Karpas-422 (cell line): ENCODE data around the gene KCNIP1. TPM values are rescaled to one million over a fixed set of nuclear protein-coding genes. Genes with fewer than 3 reads are reported as not detected.

ENCODE experiments used
- DNase-seq: peaks from one replicate; pipeline ENCODE4 v3.0.0-alpha.2; 2015
- H2AFZ ChIP-seq: fragments of 200-600 bp; sonication (generic); 2 replicates; pipeline ENCODE4 v1.6.1; 2014; ENCODE audit warnings: antibody characterized with exemption, low read length, mixed read lengths
- H3K27ac ChIP-seq: fragments of 200-600 bp; sonication (generic); 2 replicates; pipeline ENCODE4 v1.5.1; 2014; ENCODE audit warnings: mild to moderate bottlenecking, low read length, moderate library complexity
- H3K27me3 ChIP-seq: fragments of 200-600 bp; sonication (generic); 2 replicates; pipeline ENCODE4 v1.6.1; 2014; ENCODE audit warnings: low read length, mixed read lengths
- H3K36me3 ChIP-seq: fragments of 200-600 bp; sonication (generic); 2 replicates; pipeline ENCODE4 v1.6.1; 2014; ENCODE audit warnings: low read length, mixed read lengths; ENCODE audit not compliant: insufficient read depth
- H3K4me1 ChIP-seq: fragments of 200-600 bp; sonication (generic); 2 replicates; pipeline ENCODE4 v1.6.1; 2014; ENCODE audit warnings: mild to moderate bottlenecking, low read length, mixed read lengths
- H3K4me2 ChIP-seq: fragments of 200-600 bp; sonication (generic); 2 replicates; pipeline ENCODE4 v1.6.1; 2014; ENCODE audit warnings: low read length, low read depth, mild to moderate bottlenecking; ENCODE audit not compliant: poor library complexity, severe bottlenecking
- H3K4me3 ChIP-seq: fragments of 200-600 bp; sonication (generic); 2 replicates; pipeline ENCODE4 v1.5.1; 2014; ENCODE audit warnings: mild to moderate bottlenecking, antibody characterized with exemption, low read length, mixed read lengths
- H3K79me2 ChIP-seq: fragments of 200-600 bp; sonication (generic); 2 replicates; pipeline ENCODE4 v1.6.1; 2014; ENCODE audit warnings: mild to moderate bottlenecking, low read length, mixed read lengths
- H3K9ac ChIP-seq: fragments of 200-600 bp; sonication (generic); 2 replicates; pipeline ENCODE4 v1.6.0; 2014; ENCODE audit warnings: low read length
- H3K9me2 ChIP-seq: fragments of 200-600 bp; sonication (generic), shearing (Covaris generic); replicated peaks from 2 replicates; pipeline ENCODE4 v1.6.0; 2014; ENCODE audit warnings: mild to moderate bottlenecking, low read length, moderate library complexity; ENCODE audit not compliant: insufficient read depth
- H3K9me3 ChIP-seq: fragments of 300-700, 200-600 bp; sonication (generic); 2 replicates; pipeline ENCODE4 v1.6.1; 2014; ENCODE audit warnings: low read length, mixed read lengths
- H4K20me1 ChIP-seq: fragments of 200-600 bp; sonication (generic); 2 replicates; pipeline ENCODE4 v1.6.1; 2014; ENCODE audit warnings: mild to moderate bottlenecking, antibody characterized with exemption, low read length, low read depth; ENCODE audit not compliant: insufficient read depth
- total RNA-seq: library from RNA; depleted of rRNA; stranded (reverse); fragments of >200 nt; shearing (Covaris generic); gene quantifications from 2 replicates; pipeline ENCODE4 v1.2.3, GENCODE V29; 2014; ENCODE audit warnings: low replicate concordance

The KCNIP1 gene
- total RNA-seq, 1 experiment from 2014 or later, result not detected

DNA sequence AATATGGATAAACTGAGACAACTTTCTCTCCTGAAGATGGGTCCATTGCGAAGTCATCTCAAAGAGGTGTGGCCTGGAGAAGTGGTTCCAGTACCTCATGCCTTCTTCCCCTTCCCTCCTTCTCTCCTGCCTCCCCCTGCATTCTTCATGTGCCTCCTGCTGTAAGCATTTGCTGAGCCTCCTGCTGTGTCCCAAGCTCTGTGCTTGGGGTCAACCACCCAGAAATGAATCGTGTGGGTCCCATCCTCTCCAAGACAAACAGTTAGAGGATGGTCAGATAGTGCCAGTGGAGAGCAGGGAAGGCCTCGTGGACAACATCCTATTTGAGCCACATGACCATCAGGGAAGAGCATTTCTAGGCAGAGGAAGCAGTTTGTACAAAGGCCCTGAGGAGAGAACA is 53.5 kb downstream of the KCNIP1 start:
- H3K9me3 ChIP-seq, result no peaks in the 10 kb centered on the region
- no peak overlapping the region for H3K9ac ChIP-seq
- no peaks in the 10 kb centered on the region for H3K9me2 ChIP-seq
- no peak overlapping the region for H3K4me2 ChIP-seq
- H3K4me1 ChIP-seq, result peaks cover 3% of the 10 kb centered on the region; the same call in 1 of the 2 replicates
- H3K4me3 ChIP-seq, result no peak overlapping the region
- H3K36me3 ChIP-seq, result no peaks in the 10 kb centered on the region
- no peak overlapping the region for H3K27ac ChIP-seq
- no peaks in the 10 kb centered on the region for H3K79me2 ChIP-seq
- no peaks in the 10 kb centered on the region for H3K27me3 ChIP-seq
- no peak for DNase-seq
- no peak overlapping the region for H2AFZ ChIP-seq
- no peaks in the 10 kb centered on the region for H4K20me1 ChIP-seq

DNA sequence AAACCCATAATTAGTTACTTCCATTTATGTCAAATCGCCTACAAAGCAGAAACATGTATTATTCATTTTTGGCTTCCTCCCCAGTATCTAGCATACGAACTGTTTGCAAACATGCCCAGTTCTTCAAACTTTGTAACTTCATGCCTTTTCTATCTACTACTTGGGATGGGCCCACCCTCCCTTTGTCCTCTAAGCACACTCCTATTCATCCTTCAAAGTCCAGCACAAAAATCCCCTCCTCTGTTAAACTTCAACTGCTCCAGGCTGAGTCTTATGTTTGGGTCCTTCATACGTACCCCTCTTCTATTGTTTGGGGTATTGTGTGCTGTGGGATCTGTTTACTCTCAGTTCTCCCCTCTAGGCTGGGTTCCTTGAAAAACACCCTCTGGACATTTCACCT is 55.5 kb downstream of the KCNIP1 start:
- Histone ChIP-seq H2AFZ (no peak overlapping the region), H3K4me3 (no peak overlapping the region), H3K36me3 (no peaks in the 10 kb centered on the region), H3K9ac (no peak overlapping the region), H3K79me2 (no peaks in the 10 kb centered on the region), H3K27ac (no peak overlapping the region), H3K27me3 (no peaks in the 10 kb centered on the region), H3K9me2 (no peaks in the 10 kb centered on the region), H3K9me3 (no peaks in the 10 kb centered on the region), H3K4me1 (peaks cover 6% of the 10 kb centered on the region; the same call in 1 of the 2 replicates), H3K4me2 (no peak overlapping the region), H4K20me1 (no peaks in the 10 kb centered on the region)
- DNase-seq, result no peak

DNA sequence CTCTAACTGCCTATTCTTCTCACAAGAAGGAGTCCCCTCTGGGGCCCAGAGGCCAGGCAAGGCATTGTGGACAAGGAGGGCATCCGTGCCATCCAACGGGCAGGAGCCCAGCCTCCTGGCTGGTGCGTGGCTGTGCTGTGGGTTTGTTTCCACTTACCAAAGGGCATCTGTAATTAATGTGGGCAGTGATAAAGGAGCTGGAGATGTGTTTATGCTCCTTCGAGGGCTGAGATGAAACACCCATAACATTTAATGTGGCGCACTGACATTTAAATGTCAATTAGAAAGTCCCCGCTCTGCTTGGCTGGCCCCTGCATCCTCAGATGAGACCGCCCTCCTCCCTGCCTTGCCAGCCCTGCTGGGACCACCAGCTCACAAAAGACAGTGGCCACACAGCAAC is 57.1 kb downstream of the KCNIP1 start:
- H3K36me3 ChIP-seq, result no peaks in the 10 kb centered on the region
- no peaks in the 10 kb centered on the region for H3K9me2 ChIP-seq
- peaks cover 13% of the 10 kb centered on the region for H3K4me1 ChIP-seq
- H3K9ac ChIP-seq, result no peak overlapping the region
- H3K27me3 ChIP-seq, result no peaks in the 10 kb centered on the region
- no peak overlapping the region for H3K27ac ChIP-seq
- no peaks in the 10 kb centered on the region for H4K20me1 ChIP-seq
- no peak overlapping the region for H3K4me3 ChIP-seq
- H3K9me3 ChIP-seq, result no peaks in the 10 kb centered on the region
- no peak overlapping the region for H3K4me2 ChIP-seq
- no peaks in the 10 kb centered on the region for H3K79me2 ChIP-seq
- no peak overlapping the region for H2AFZ ChIP-seq
- DNase-seq, result no peak

DNA sequence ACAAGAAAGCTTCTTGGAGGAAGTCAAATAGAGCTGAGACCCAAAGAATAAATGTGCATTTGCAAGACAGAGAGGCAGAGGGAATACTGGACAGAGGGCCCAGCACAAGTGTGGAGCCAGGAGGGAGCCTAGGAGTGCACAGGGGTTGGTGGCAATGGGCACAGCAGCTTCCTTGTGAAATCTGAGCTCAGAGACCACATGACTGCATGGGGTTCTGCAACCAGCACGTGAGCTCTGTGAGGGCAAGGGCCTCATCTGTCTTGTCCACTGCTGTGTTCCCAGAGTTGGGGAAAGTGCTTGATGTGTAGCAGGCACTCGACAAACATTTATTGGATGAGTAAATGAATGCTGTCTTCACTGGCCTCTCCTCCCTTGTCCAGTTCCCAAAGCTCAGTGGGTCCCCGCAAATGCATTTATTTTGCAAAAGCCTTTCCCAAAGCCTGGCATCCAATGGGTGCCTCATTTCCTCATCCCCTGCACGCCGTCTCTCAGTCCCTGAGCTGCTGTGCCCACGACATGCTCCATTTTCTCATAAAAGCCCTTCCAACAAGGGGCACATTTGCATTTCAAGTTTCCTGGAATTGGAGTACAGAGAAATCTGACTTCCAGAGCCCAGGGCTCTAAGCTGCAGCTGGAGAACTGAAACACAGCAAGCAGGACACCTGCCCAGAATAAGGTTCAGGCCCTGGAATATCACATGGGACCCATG is 58.5 kb downstream of the KCNIP1 start:
- H3K9me2 ChIP-seq, result no peaks in the 10 kb centered on the region
- H3K27ac ChIP-seq, result no peak overlapping the region
- no peaks in the 10 kb centered on the region for H4K20me1 ChIP-seq
- H3K27me3 ChIP-seq, result no peaks in the 10 kb centered on the region
- H3K4me2 ChIP-seq, result no peak overlapping the region
- H3K9me3 ChIP-seq, result no peaks in the 10 kb centered on the region
- DNase-seq, result no peak
- no peaks in the 10 kb centered on the region for H3K36me3 ChIP-seq
- peaks cover 13% of the 10 kb centered on the region for H3K4me1 ChIP-seq
- H2AFZ ChIP-seq, result no peak overlapping the region
- H3K4me3 ChIP-seq, result no peak overlapping the region
- H3K9ac ChIP-seq, result no peak overlapping the region
- no peaks in the 10 kb centered on the region for H3K79me2 ChIP-seq

DNA sequence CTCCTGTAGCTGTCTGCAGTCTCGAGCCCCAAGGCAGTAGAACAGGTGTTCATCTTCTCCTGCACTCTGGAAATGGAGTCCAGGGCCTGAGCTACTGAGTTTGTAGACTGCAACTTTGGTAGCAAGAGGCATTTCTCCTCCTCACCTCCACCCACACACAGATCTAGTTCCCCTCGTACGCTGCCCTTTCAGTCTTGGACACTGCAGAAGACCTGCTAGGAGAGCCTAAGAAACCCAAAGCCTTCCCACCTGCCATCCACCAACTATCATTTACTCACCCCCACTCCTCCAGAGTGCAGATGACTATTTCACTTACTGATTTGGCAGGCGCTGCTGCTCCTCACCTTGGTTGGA is 59.0 kb downstream of the KCNIP1 start:
- Histone ChIP-seq H3K79me2 (no peaks in the 10 kb centered on the region), H3K27ac (no peak overlapping the region), H3K27me3 (no peaks in the 10 kb centered on the region), H3K9me2 (no peaks in the 10 kb centered on the region), H3K36me3 (no peaks in the 10 kb centered on the region), H3K9ac (no peak overlapping the region), H2AFZ (no peak overlapping the region), H3K9me3 (no peaks in the 10 kb centered on the region), H3K4me2 (no peak overlapping the region), H3K4me1 (peaks cover 13% of the 10 kb centered on the region), H3K4me3 (no peak overlapping the region), H4K20me1 (no peaks in the 10 kb centered on the region)
- DNase-seq, result no peak

DNA sequence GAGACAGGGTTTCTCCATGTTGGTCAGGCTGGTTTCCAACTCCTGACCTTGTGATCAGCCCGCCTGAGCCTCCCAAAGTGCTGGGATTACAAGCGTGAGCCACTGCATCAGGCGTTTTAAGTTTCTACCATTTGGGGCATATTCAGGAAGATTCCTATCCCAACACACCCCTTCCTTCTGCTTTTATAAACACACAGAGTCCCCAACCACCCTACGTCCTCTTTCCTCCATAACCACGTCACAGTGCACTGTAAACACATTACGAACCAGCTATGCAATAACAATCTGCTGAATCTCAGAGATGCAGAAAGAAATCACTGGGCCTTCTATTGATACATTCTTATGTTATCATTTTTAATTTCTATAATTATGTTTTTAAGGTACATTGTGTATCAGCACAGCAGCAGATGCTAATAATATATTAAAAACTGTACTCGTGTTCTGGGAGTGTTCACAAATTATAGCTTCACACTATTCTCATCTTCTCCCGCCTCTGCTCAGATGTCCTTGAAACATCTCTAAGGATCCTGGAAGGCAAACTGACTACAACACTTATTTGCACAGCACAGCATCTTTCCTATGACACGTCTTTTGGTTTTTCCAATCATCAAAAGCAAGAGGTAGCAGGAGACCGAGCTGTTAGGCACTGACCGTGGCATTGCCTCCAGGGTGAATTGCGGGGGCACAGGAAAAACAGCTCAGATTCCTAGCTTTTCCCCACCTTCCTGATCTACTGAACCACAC is 60.2 kb downstream of the KCNIP1 start:
- H4K20me1 ChIP-seq, result no peaks in the 10 kb centered on the region
- no peaks in the 10 kb centered on the region for H3K27me3 ChIP-seq
- no peak overlapping the region for H3K9ac ChIP-seq
- no peak overlapping the region for H3K27ac ChIP-seq
- no peaks in the 10 kb centered on the region for H3K79me2 ChIP-seq
- no peak overlapping the region for H3K4me3 ChIP-seq
- no peaks in the 10 kb centered on the region for H3K9me2 ChIP-seq
- H3K4me1 ChIP-seq, result peaks cover 13% of the 10 kb centered on the region
- no peak overlapping the region for H3K4me2 ChIP-seq
- H3K9me3 ChIP-seq, result no peaks in the 10 kb centered on the region
- H2AFZ ChIP-seq, result no peak overlapping the region
- DNase-seq, result no peak
- no peaks in the 10 kb centered on the region for H3K36me3 ChIP-seq

DNA sequence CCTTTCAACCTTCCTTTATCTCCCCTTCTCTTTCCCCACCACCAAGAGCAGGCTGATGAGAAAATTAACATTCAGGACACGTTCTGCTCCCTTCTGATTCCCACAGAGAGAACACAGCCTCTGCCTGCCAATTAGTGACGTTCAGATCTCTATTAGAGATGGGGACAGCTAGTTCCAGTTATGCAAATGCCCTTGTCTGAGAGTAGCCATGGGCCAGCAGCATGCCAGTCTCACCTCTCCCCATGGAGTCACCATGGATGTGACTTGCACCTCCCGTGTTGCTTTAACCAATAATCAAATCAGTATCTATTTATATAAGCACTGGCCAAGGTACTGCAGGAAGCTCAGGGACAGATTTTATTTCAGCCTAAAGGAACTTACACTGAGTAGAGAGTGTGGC is 61.3 kb downstream of the KCNIP1 start:
- no peak overlapping the region for H3K4me2 ChIP-seq
- no peaks in the 10 kb centered on the region for H3K79me2 ChIP-seq
- H3K4me1 ChIP-seq, result peaks cover 13% of the 10 kb centered on the region
- H2AFZ ChIP-seq, result no peak overlapping the region
- no peaks in the 10 kb centered on the region for H3K9me2 ChIP-seq
- no peaks in the 10 kb centered on the region for H4K20me1 ChIP-seq
- H3K9ac ChIP-seq, result no peak overlapping the region
- H3K36me3 ChIP-seq, result no peaks in the 10 kb centered on the region
- H3K27ac ChIP-seq, result no peak overlapping the region
- H3K9me3 ChIP-seq, result no peaks in the 10 kb centered on the region
- no peaks in the 10 kb centered on the region for H3K27me3 ChIP-seq
- H3K4me3 ChIP-seq, result no peak overlapping the region
- no peak for DNase-seq

DNA sequence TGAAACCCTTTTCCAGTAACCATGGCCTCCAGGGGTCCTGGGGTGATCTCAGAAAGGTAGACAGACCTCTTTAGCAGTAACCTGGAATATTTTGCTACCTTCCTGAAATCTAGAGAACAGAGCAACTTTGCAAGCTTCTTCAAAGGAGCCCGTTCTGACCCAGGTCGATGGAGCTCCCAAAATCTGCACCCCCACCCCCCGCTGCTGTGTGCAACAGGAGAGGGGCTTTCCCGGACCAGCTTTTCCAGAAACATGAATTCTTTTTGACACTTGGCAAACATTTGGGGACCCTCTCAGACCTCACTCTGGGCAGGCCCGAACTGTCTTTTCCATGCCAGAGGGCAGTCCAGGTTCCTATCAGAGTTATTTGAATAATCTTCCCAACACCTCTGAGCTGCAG is 65.3 kb downstream of the KCNIP1 start:
- no peak overlapping the region for H2AFZ ChIP-seq
- H3K27me3 ChIP-seq, result no peaks in the 10 kb centered on the region
- no peak for DNase-seq
- H4K20me1 ChIP-seq, result no peaks in the 10 kb centered on the region
- H3K9ac ChIP-seq, result no peak overlapping the region
- H3K4me3 ChIP-seq, result no peak overlapping the region
- no peaks in the 10 kb centered on the region for H3K9me3 ChIP-seq
- peaks cover 8% of the 10 kb centered on the region for H3K4me1 ChIP-seq
- no peak overlapping the region for H3K4me2 ChIP-seq
- H3K79me2 ChIP-seq, result no peaks in the 10 kb centered on the region
- H3K9me2 ChIP-seq, result no peaks in the 10 kb centered on the region
- H3K36me3 ChIP-seq, result no peaks in the 10 kb centered on the region
- no peak overlapping the region for H3K27ac ChIP-seq
